HEK293 (cell line): ENCODE results near the gene ATAD1.

Source experiments
- HOXA7 ChIP-seq: sonication (generic); formaldehyde crosslinking; IDR thresholded peaks from 2 replicates; pipeline ENCODE4 v1.8.1; 2022; ENCODE audit warnings: missing genetic modification reagents, borderline replicate concordance
- ZNF114 ChIP-seq: fragments of 450-650 bp; formaldehyde crosslinking; IDR thresholded peaks from 2 replicates; pipeline ENCODE4 v1.5.0; 2017; ENCODE audit warnings: missing biosample characterization, missing genetic modification characterization
- TF ChIP-seq, protein P1 (sequence below): fragments of 450-650 bp; formaldehyde crosslinking; IDR thresholded peaks from 2 replicates; pipeline ENCODE4 v1.5.1; 2016; ENCODE audit warnings: missing biosample characterization, missing genetic modification characterization
- TF ChIP-seq, protein P2 (sequence below): fragments of 450-650 bp; formaldehyde crosslinking; IDR thresholded peaks from 2 replicates; pipeline ENCODE4 v1.5.1; 2016; ENCODE audit warnings: missing biosample characterization, missing genetic modification characterization

DNA sequence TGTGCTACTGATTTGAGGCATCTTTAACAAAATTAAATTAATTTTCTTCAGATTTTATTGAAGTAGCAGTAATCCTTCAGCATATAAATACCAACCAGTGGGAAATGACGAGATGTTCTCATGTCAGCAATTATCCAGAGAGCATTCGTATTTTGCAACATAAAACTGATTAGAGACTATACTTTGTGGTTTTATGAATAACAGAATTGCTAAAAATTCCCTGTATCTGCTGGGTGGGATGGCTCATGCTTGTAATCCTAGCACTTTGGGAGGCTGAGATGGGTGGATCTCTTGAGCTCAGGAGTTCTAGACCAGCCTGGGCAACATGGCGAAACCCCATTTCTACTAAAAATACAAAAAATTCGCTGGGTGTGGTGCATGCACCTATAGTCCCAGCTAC is 56.9 kb downstream of the ATAD1 start:
- TF ChIP-seq, protein P1, sequence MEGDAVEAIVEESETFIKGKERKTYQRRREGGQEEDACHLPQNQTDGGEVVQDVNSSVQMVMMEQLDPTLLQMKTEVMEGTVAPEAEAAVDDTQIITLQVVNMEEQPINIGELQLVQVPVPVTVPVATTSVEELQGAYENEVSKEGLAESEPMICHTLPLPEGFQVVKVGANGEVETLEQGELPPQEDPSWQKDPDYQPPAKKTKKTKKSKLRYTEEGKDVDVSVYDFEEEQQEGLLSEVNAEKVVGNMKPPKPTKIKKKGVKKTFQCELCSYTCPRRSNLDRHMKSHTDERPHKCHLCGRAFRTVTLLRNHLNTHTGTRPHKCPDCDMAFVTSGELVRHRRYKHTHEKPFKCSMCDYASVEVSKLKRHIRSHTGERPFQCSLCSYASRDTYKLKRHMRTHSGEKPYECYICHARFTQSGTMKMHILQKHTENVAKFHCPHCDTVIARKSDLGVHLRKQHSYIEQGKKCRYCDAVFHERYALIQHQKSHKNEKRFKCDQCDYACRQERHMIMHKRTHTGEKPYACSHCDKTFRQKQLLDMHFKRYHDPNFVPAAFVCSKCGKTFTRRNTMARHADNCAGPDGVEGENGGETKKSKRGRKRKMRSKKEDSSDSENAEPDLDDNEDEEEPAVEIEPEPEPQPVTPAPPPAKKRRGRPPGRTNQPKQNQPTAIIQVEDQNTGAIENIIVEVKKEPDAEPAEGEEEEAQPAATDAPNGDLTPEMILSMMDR (tag by site-specific recombination), result no peak
- no peak for TF ChIP-seq HOXA7 (CRISPR knock-in tag)
- TF ChIP-seq, protein P2, sequence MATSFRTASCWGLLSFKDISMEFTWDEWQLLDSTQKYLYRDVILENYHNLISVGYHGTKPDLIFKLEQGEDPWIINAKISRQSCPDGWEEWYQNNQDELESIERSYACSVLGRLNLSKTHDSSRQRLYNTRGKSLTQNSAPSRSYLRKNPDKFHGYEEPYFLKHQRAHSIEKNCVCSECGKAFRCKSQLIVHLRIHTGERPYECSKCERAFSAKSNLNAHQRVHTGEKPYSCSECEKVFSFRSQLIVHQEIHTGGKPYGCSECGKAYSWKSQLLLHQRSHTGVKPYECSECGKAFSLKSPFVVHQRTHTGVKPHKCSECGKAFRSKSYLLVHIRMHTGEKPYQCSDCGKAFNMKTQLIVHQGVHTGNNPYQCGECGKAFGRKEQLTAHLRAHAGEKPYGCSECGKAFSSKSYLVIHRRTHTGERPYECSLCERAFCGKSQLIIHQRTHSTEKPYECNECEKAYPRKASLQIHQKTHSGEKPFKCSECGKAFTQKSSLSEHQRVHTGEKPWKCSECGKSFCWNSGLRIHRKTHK (tag by site-specific recombination), result no peak
- TF ChIP-seq ZNF114 (tag by site-specific recombination), result no peak
